Omental fat pad (tissue), 4 donors: ENCODE measurements around the gene ATP8B4. TPM values are rescaled to one million over a fixed set of nuclear protein-coding genes. Genes with fewer than 3 reads are reported as not detected.

ENCODE experiments used
- ATAC-seq: fragments of 150-250 bp; one replicate; pipeline ENCODE4 v1.9.1; 2016; ENCODE audit warnings: mild to moderate bottlenecking, moderate library complexity; ENCODE audit not compliant: low FRiP score
- DNase-seq: peaks from one replicate; pipeline ENCODE4 v3.0.0-alpha.2; 2019; ENCODE audit warnings: low spot score
- total RNA-seq, 4 donors: library from RNA; depleted of rRNA; stranded (reverse); fragments of >200 nt; gene quantifications; one replicate each; pipeline ENCODE4 v1.1.0, GENCODE V29; 2016
- TF ChIP-seq, protein P1 (sequence below), 3 donors: fragments of 450-650 bp; IDR thresholded peaks; one replicate each; pipeline ENCODE4 v1.5.1; 2016 to 2017; ENCODE audit warnings: antibody characterized with exemption in 3 of 3, mild to moderate bottlenecking in 3 of 3, moderate library complexity in 2 of 3

The ATP8B4 gene
- total RNA-seq, 4 donors from 2014 or later = 12.1 to 32.3 (median 16.5) TPM

DNA sequence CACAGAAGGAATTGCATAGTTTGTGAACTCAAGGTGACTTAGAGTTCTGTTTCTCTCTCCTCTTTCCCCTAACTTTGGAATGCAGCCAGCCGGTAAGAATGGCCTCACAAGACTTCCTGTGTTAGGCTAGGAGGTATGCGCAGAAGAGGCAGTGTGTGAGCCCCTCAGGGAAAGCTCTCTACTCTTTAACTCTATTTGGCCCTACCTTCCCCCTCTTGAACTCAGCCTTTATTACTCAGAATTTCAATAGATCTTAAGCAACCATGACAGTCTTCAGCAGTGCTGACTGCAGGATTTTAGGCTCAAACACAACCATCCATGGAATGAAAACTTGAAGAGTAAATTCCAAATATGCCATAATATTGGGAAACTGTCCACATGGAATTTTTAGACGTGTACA lies 288.6 kb downstream of the ATP8B4 start:
- no peak for ATAC-seq
- no peak for DNase-seq
- TF ChIP-seq, protein P1, sequence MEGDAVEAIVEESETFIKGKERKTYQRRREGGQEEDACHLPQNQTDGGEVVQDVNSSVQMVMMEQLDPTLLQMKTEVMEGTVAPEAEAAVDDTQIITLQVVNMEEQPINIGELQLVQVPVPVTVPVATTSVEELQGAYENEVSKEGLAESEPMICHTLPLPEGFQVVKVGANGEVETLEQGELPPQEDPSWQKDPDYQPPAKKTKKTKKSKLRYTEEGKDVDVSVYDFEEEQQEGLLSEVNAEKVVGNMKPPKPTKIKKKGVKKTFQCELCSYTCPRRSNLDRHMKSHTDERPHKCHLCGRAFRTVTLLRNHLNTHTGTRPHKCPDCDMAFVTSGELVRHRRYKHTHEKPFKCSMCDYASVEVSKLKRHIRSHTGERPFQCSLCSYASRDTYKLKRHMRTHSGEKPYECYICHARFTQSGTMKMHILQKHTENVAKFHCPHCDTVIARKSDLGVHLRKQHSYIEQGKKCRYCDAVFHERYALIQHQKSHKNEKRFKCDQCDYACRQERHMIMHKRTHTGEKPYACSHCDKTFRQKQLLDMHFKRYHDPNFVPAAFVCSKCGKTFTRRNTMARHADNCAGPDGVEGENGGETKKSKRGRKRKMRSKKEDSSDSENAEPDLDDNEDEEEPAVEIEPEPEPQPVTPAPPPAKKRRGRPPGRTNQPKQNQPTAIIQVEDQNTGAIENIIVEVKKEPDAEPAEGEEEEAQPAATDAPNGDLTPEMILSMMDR (IDR thresholded peaks at IDR 0.05) = no peak

DNA sequence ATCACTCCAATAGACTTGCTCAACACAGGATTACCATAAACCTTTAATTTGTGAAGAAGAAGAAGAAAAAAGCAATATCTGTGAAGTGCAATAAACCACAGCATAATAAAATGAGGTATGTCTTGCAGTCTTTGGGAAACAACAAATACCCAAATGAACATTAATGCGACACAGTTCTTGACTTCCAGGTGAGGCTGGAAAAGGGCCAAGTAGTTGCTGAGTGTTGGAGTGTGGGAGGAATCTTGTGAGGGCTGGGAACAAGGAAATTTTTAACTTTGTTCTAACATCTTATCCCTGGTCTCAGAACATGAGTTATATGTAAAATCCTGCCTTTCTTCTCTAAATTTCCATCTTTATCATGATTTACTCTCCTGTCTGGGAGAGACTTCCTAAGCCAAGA lies 291.7 kb downstream of the ATP8B4 start:
- TF ChIP-seq, protein P1 (IDR thresholded peaks at IDR 0.05) = no peak
- DNase-seq (no peak), ATAC-seq (no peak)

DNA sequence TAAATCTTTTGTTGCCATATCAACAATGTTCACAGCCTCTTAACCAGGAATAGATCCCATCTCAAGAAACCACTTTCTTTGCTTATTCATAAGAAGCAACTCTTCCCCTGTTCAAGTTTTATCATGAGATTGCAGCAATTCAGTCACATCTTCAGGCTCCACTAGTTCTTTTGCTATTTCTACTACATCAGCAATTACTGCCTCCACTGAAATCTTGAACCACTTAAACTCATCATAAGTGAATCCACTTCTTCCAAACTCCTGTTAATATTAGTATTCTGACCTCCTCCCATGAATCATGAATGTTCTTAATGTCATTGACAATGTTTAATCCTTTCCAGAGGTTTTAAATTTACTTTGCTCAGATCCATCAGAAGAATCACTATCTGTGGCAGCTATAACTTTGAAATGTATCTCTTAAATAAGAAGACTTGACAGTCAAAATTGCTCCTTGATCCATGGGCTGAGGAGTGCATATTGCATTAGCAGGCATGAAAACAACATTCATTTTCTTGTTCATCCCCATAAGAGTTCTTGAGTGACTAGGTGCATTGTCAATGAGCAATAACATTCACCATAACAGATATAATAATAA lies 292.3 kb downstream of the ATP8B4 start:
- TF ChIP-seq, protein P1 (IDR thresholded peaks at IDR 0.05) = no peak
- no peak for ATAC-seq
- no peak for DNase-seq

DNA sequence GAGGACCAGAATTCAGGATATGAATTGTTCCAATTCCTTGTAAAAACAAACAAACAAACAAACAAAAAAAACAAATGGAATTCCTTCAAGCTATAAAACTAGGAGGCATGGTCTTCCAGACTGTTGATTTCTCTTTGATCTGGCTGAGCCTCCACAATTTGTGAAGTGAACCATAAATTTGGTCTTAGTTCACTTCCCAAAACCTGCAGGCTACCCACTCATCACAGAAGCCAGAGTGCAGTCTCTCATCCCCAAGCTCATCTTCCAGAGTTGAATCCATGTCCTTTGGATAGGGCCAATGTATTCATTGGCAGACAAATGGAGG lies 294.3 kb downstream of the ATP8B4 start:
- no peak for ATAC-seq
- no peak for DNase-seq
- TF ChIP-seq, protein P1 (IDR thresholded peaks at IDR 0.05) = no peak

DNA sequence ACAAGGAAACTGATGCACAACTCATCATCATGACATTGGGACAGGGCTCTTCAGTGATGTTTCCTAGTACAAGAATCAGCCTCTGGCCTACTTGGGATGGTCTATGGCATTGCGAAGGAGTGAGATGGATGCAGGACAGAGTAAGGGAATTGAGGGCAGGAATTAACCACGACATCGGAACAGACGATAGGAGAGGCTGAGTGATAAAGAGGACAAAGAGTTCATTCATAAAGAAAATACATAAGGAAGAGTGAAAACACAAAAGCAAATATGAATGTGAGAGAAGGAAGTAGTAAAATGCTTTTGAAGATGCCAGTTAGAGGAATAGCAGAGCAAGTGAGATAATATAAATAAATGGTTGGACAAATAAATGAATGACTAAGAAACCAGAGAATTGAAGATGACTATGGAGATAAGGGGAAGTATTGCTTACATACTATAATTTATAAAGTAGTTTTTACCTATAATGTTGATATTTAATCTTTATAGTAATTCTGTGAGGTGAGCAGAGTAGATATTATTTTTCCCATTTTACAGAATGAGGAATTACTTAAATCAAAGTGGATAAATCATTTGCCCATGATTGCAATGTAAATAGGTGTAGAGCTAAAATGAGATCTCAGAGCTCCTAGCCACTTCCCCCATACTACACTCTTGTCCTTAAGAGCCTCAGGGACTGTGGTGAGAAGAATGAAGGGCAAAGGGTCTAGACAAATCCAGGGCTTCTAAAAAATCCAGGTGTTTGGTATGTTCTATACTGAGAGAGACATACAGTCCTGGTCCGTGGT lies 294.9 kb downstream of the ATP8B4 start:
- TF ChIP-seq, protein P1 (IDR thresholded peaks at IDR 0.05) = no peak
- no peak for DNase-seq
- no peak for ATAC-seq

DNA sequence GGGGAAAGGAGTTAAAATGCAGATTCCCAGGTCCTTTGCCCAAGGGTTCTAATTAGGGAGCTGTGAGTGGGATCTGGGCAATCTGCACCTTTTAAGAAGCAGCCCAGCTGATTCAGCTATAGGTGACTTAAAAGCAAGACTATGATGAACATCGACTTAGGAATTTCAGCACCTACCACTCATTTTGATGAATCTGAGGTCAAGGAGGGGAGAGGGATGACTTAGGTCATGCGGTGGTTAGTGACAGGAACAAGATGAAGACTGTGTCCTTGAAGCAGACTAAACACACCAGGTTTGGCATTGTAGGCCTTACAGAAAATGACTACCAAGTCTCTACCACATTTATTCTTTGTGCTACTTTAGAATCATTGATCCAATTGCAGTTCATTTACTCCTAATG lies 301.9 kb downstream of the ATP8B4 start:
- DNase-seq = no peak
- TF ChIP-seq, protein P1 (IDR thresholded peaks at IDR 0.05) = no peak
- ATAC-seq = no peak

DNA sequence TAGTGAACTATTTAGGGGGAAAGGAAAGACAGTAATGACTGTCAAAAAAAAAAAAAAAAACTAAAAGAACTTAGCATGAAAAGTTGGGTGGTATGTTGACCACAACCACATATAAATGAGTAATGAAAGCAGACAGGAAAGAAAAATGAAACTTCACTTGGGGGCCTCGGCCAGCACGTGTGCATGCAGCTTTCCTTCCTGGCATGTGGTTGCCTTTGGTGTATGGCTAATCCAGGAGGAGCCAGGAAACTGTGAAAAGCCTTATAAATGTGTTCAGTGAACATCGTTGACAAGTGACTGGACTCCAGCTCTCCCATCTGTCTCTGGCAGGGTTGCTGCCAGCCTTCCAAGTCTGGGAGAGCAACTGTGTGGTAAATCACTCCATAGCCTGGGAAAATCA lies 303.1 kb downstream of the ATP8B4 start:
- TF ChIP-seq, protein P1 (IDR thresholded peaks at IDR 0.05) = no peak
- ATAC-seq = peak; percentile 41
- DNase-seq = no peak
